ENCODE data around the gene OSBPL5. TPM values are rescaled to one million over a fixed set of nuclear protein-coding genes. Genes with fewer than 3 reads are reported as not detected.

OSBPL5 gene
- total RNA-seq, 4 donors from 2014 or later, result 9.2 to 18.5 (median 14.0) TPM

- H3K27ac ChIP-seq, result peak overlapping the region; percentile 31 to 61 (median 50)
Measured at GRCh38 chr11:3152471-3153110, 12.5 kb downstream of the OSBPL5 start.

GRCh38 chr11:3150726-3151125 lies 14.4 kb downstream of the OSBPL5 start:
- no peak for ATAC-seq
- DNase-seq, result no peak

More at GRCh38 chr11:3152471-3153110, 12.5 kb downstream of the OSBPL5 start:
- Histone ChIP-seq H3K36me3 (no peaks in the 10 kb centered on the region), H3K27me3 (no peaks in the 10 kb centered on the region), H3K4me3 (no peak overlapping the region), H3K9me3 (no peaks in the 10 kb centered on the region), H3K4me1 (peaks cover 38 to 49% of the 10 kb centered on the region in 2 donors)
- in situ Hi-C loops (cut with MboI; ENCODE audit: low sequenced_read_pairs in 4 of 4) (no loop called here), intact Hi-C loops (cut with DNase I; ENCODE audit: low total_unique reads) (no loop called here)
- ATAC-seq (no peak), DNase-seq (no peak)
- TF ChIP-seq POLR2A (IDR thresholded peaks at IDR 0.05) (no peak), CTCF (IDR thresholded peaks at IDR 0.05 in 4 of 5, conservative IDR thresholded peaks at IDR 0.05 in 1 of 5) (no peak)

GRCh38 chr11:3149852-3150188 lies 15.3 kb downstream of the OSBPL5 start:
- no peaks in the 10 kb centered on the region for H3K36me3 ChIP-seq
- in situ Hi-C loops (cut with MboI; ENCODE audit: low sequenced_read_pairs in 4 of 4), result no loop called here
- H3K9me3 ChIP-seq, result no peaks in the 10 kb centered on the region
- TF ChIP-seq CTCF (IDR thresholded peaks at IDR 0.05 in 4 of 5, conservative IDR thresholded peaks at IDR 0.05 in 1 of 5) (no peak), POLR2A (IDR thresholded peaks at IDR 0.05) (no peak)
- no peak overlapping the region for H3K27ac ChIP-seq
- ATAC-seq (no peak), DNase-seq (no peak)
- H3K4me1 ChIP-seq, result peaks cover 40 to 48% of the 10 kb centered on the region in 2 donors
- H3K4me3 ChIP-seq, result no peak overlapping the region
- no peaks in the 10 kb centered on the region for H3K27me3 ChIP-seq
- intact Hi-C loops (cut with DNase I; ENCODE audit: low total_unique reads), result no loop called here

More at GRCh38 chr11:3150726-3151125, 14.4 kb downstream of the OSBPL5 start:
- no peaks in the 10 kb centered on the region for H3K9me3 ChIP-seq
- in situ Hi-C loops (cut with MboI; ENCODE audit: low sequenced_read_pairs in 4 of 4) (no loop called here), intact Hi-C loops (cut with DNase I; ENCODE audit: low total_unique reads) (no loop called here)
- TF ChIP-seq CTCF (IDR thresholded peaks at IDR 0.05 in 4 of 5, conservative IDR thresholded peaks at IDR 0.05 in 1 of 5) (no peak), POLR2A (IDR thresholded peaks at IDR 0.05) (no peak)
- H3K27me3 ChIP-seq, result no peaks in the 10 kb centered on the region
- no peaks in the 10 kb centered on the region for H3K36me3 ChIP-seq
- H3K4me3 ChIP-seq, result no peak overlapping the region
- H3K4me1 ChIP-seq, result peaks cover 47 to 57% of the 10 kb centered on the region in 2 donors
- no peak overlapping the region for H3K27ac ChIP-seq

- no peak for DNase-seq
- Histone ChIP-seq H3K27me3 (no peaks in the 10 kb centered on the region), H3K4me1 (peaks cover 36 to 42% of the 10 kb centered on the region in 2 donors), H3K9me3 (no peaks in the 10 kb centered on the region), H3K36me3 (no peaks in the 10 kb centered on the region), H3K4me3 (no peak overlapping the region), H3K27ac (no peak overlapping the region)
- TF ChIP-seq POLR2A (IDR thresholded peaks at IDR 0.05), result no peak
- TF ChIP-seq CTCF (IDR thresholded peaks at IDR 0.05 in 4 of 5, conservative IDR thresholded peaks at IDR 0.05 in 1 of 5), result no peak
- ATAC-seq, result no peak
- in situ Hi-C loops (cut with MboI; ENCODE audit: low sequenced_read_pairs in 4 of 4), result no loop called here
- intact Hi-C loops (cut with DNase I; ENCODE audit: low total_unique reads), result no loop called here
Measured at GRCh38 chr11:3148990-3149851, 15.9 kb downstream of the OSBPL5 start.

Measured in gastrocnemius medialis (tissue), 4 donors.